Glutamatergic neuron (in vitro differentiated cells): ENCODE results near the gene AK4. TPM values are rescaled to one million over a fixed set of nuclear protein-coding genes. Genes with fewer than 3 reads are reported as not detected.

Experiments used
- DNase-seq: peaks from one replicate; pipeline ENCODE4 v3.0.0; 2022
- H3K27ac Mint-ChIP-seq: one replicate; pipeline ENCODE4 v1.8.0; 2020; ENCODE audit warnings: mild to moderate bottlenecking, mixed read lengths, inconsistent platforms; ENCODE audit not compliant: unreplicated experiment
- H3K27me3 Mint-ChIP-seq: one replicate; pipeline ENCODE4 v1.8.0; 2020; ENCODE audit warnings: mild to moderate bottlenecking, moderate library complexity, mixed read lengths, inconsistent platforms; ENCODE audit not compliant: unreplicated experiment
- H3K36me3 Mint-ChIP-seq: one replicate; pipeline ENCODE4 v1.8.0; 2020; ENCODE audit warnings: mild to moderate bottlenecking, mixed read lengths, inconsistent platforms; ENCODE audit not compliant: unreplicated experiment
- H3K4me1 Mint-ChIP-seq: one replicate; pipeline ENCODE4 v1.8.0; 2020; ENCODE audit warnings: mild to moderate bottlenecking, low read depth, mixed read lengths, inconsistent platforms; ENCODE audit not compliant: unreplicated experiment
- H3K4me3 Mint-ChIP-seq: one replicate; pipeline ENCODE4 v1.8.0; 2020; ENCODE audit warnings: mild to moderate bottlenecking, mixed read lengths, inconsistent platforms; ENCODE audit not compliant: unreplicated experiment
- H3K9me3 Mint-ChIP-seq: one replicate; pipeline ENCODE4 v1.8.0; 2020; ENCODE audit warnings: mild to moderate bottlenecking, moderate library complexity, mixed read lengths, inconsistent platforms; ENCODE audit not compliant: unreplicated experiment
- CTCF ChIP-seq: fragments of 200-600 bp; sonication (generic); IDR thresholded peaks from one replicate; pipeline ENCODE4 v1.5.0; 2021; ENCODE audit not compliant: partially characterized antibody, unreplicated experiment
- total RNA-seq: library from RNA; stranded (reverse); fragmentation: NEBNext Ultra II Directional; extraction: Animal tissue kit (Norgen Biotek cat#: 25700); gene quantifications from one replicate; pipeline ENCODE4 v1.2.1, GENCODE V29; 2021; ENCODE audit not compliant: unreplicated experiment

The AK4 gene
- total RNA-seq, 1 donor from 2014 or later = 2.6 TPM

GRCh38 chr1:65267683-65268082, 119.7 kb downstream of the AK4 start:
- no peak for TF ChIP-seq CTCF
- Mint-ChIP-seq H3K27ac (no peak overlapping the region), H3K36me3 (no peaks in the 10 kb centered on the region), H3K27me3 (peaks cover 2% of the 10 kb centered on the region), H3K9me3 (peaks cover 2% of the 10 kb centered on the region), H3K4me3 (no peak overlapping the region), H3K4me1 (peaks cover 9% of the 10 kb centered on the region)
- no peak for DNase-seq

GRCh38 chr1:65269612-65270011, 121.6 kb downstream of the AK4 start:
- Mint-ChIP-seq H3K27ac (no peak overlapping the region), H3K27me3 (peaks cover 2% of the 10 kb centered on the region), H3K4me1 (peaks cover 7% of the 10 kb centered on the region), H3K9me3 (peaks cover 4% of the 10 kb centered on the region), H3K36me3 (no peaks in the 10 kb centered on the region), H3K4me3 (no peak overlapping the region)
- TF ChIP-seq CTCF = no peak
- no peak for DNase-seq

- H3K4me3 Mint-ChIP-seq = no peak overlapping the region
- peaks cover 2% of the 10 kb centered on the region for H3K27me3 Mint-ChIP-seq
- TF ChIP-seq CTCF = no peak
Measured at GRCh38 chr1:65276197-65276939, 128.4 kb downstream of the AK4 start.

GRCh38 chr1:65277605-65278347, 129.8 kb downstream of the AK4 start:
- TF ChIP-seq CTCF = no peak
- DNase-seq = no peak
- Mint-ChIP-seq H3K4me1 (peaks cover 46% of the 10 kb centered on the region), H3K9me3 (peaks cover 4% of the 10 kb centered on the region), H3K27me3 (peaks cover 2% of the 10 kb centered on the region), H3K27ac (peak overlapping the region; percentile 26), H3K4me3 (no peak overlapping the region), H3K36me3 (no peaks in the 10 kb centered on the region)

More at GRCh38 chr1:65276197-65276939, 128.4 kb downstream of the AK4 start:
- peaks cover 4% of the 10 kb centered on the region for H3K9me3 Mint-ChIP-seq
- no peak for DNase-seq
- H3K36me3 Mint-ChIP-seq = no peaks in the 10 kb centered on the region
- no peak overlapping the region for H3K27ac Mint-ChIP-seq
- H3K4me1 Mint-ChIP-seq = peaks cover 44% of the 10 kb centered on the region
